ENCODE data around the gene SLC9A6. TPM values are rescaled to one million over a fixed set of nuclear protein-coding genes. Genes with fewer than 3 reads are reported as not detected.

The SLC9A6 gene
- total and polyA plus RNA-seq, 2 of the 8 experiments (the other 6 are each of a cell fraction or from before 2014, with no cell fraction given): 8.0 to 14.1 TPM

- TF ChIP-seq CHD7 (IDR thresholded peaks at IDR 0.05; ENCODE audit: insufficient replicate concordance, low read length) (no peak), SIRT6 (IDR thresholded peaks at IDR 0.05; ENCODE audit: low read length) (no peak)
Measured at GRCh38 chrX:136086521-136086920, 101.3 kb downstream of the SLC9A6 start (continued).
